Measurements from ENCODE around the gene RGS3. TPM values are rescaled to one million over a fixed set of nuclear protein-coding genes. Genes with fewer than 3 reads are reported as not detected.

RGS3 gene
- total and polyA plus RNA-seq, 10 of the 15 experiments (the other 5 are each of a cell fraction or from before 2014, with no cell fraction given) = 2.9 to 138 (median 28.8) TPM

DNA sequence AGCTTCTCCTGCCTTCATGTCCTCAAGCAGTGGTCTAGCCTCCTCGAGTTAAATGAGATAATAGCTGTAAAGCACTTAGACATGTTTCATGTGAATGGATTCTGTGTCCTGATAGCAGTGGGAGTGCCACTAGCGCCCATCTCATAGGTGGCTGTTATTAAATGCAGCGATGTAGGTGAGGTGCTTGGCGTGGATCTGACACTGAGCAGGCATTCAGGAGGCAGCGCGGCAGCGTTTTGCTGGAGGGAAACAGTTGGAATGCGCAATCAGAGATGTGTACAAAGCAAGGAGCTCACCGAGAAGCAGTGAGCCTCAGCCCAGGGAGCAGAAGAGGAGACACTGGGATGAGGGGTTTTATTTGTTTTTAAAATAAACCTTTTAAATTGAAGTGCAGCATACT lies 106.6 kb downstream of the RGS3 start (continued):
- TF ChIP-seq ZBTB40 (IDR thresholded peaks at IDR 0.05; ENCODE audit: borderline replicate concordance) = no peak
- no peak for TF ChIP-seq IKZF1 (conservative IDR thresholded peaks at IDR 0.05)
- TF ChIP-seq IRF3 (IDR thresholded peaks at IDR 0.05) = no peak
- TF ChIP-seq ZNF384 (IDR thresholded peaks at IDR 0.05; ENCODE audit: borderline replicate concordance, low read depth, low read length) = no peak
- TF ChIP-seq, protein P1, sequence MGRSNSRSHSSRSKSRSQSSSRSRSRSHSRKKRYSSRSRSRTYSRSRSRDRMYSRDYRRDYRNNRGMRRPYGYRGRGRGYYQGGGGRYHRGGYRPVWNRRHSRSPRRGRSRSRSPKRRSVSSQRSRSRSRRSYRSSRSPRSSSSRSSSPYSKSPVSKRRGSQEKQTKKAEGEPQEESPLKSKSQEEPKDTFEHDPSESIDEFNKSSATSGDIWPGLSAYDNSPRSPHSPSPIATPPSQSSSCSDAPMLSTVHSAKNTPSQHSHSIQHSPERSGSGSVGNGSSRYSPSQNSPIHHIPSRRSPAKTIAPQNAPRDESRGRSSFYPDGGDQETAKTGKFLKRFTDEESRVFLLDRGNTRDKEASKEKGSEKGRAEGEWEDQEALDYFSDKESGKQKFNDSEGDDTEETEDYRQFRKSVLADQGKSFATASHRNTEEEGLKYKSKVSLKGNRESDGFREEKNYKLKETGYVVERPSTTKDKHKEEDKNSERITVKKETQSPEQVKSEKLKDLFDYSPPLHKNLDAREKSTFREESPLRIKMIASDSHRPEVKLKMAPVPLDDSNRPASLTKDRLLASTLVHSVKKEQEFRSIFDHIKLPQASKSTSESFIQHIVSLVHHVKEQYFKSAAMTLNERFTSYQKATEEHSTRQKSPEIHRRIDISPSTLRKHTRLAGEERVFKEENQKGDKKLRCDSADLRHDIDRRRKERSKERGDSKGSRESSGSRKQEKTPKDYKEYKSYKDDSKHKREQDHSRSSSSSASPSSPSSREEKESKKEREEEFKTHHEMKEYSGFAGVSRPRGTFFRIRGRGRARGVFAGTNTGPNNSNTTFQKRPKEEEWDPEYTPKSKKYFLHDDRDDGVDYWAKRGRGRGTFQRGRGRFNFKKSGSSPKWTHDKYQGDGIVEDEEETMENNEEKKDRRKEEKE (IDR thresholded peaks at IDR 0.05) = no peak
- TF ChIP-seq PAX8 (IDR thresholded peaks at IDR 0.05) = no peak
- TF ChIP-seq WRNIP1 (IDR thresholded peaks at IDR 0.05; ENCODE audit: borderline replicate concordance, low read depth, low read length) = no peak
- TF ChIP-seq NR2C2 (IDR thresholded peaks at IDR 0.05; ENCODE audit: borderline replicate concordance, control insufficient read depth, insufficient read length, low read depth) = no peak
- TF ChIP-seq EP300 (IDR thresholded peaks at IDR 0.05; ENCODE audit: borderline replicate concordance in 1 of 2, control insufficient read depth in 1 of 2, low read depth in 2 of 2, low read length in 2 of 2) = no peak

All from GM12878 (cell line).